H54 (cell line): Measurements from ENCODE around the gene ARHGAP19.

Experiments
- DNase-seq: peaks from one replicate; pipeline ENCODE4 v3.0.0; 2011; ENCODE audit warnings: low spot score, mixed read lengths; ENCODE audit not compliant: insufficient read length
- FAIRE-seq: peaks from 3 replicates; lab custom pipeline; 2011; peaks lifted over from hg19 to GRCh38; lab: Jason Lieb, UNC
- POLR2A ChIP-seq: IDR thresholded peaks from 2 replicates; pipeline ENCODE4 v1.6.1; 2011; ENCODE audit warnings: low read depth, mild to moderate bottlenecking, low read length

Gene ARHGAP19

GRCh38 chr10:97329766-97330165, 37.3 kb upstream of the ARHGAP19 start:
- no peak for TF ChIP-seq POLR2A
- FAIRE-seq (no peak), DNase-seq (no peak)

DNA sequence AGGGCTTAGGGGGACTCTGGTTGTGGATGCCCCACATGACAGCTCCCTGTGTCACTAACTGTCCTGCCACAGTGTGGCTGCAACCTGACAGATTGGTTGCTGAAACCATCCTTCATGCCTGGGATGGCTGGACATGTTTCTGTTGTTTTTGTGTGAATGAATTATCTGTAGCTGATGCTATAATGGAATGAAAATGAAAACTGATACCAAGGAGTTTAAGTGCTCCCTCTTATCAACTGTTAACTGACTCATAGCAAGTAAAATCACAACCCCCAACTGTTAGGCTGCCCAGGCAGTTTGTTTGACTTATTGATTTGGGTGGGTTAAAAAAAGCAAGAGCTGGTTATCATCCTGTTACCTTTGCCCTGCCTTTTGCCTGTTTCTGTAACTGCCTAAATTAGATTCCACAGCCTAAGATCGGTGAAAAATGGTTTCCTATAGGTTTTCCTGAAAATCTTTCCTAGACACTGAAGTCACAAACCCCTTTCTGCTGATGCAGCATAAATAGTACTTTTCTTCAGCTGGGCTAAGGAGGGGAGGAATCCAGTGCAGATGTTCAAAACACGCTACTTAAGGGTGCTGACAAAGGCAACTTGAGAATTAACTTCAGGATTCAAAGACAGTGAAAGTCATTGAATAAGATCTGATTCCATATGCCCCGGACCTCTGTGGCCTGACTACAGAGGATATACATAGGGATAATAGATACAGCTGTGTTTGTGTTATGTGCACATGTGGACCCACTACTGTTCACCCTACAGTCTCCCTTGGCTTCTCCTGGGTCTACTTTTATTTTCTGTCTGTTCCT, 36.4 kb upstream of the ARHGAP19 start:
- no peak for FAIRE-seq
- no peak for TF ChIP-seq POLR2A
- no peak for DNase-seq

DNA sequence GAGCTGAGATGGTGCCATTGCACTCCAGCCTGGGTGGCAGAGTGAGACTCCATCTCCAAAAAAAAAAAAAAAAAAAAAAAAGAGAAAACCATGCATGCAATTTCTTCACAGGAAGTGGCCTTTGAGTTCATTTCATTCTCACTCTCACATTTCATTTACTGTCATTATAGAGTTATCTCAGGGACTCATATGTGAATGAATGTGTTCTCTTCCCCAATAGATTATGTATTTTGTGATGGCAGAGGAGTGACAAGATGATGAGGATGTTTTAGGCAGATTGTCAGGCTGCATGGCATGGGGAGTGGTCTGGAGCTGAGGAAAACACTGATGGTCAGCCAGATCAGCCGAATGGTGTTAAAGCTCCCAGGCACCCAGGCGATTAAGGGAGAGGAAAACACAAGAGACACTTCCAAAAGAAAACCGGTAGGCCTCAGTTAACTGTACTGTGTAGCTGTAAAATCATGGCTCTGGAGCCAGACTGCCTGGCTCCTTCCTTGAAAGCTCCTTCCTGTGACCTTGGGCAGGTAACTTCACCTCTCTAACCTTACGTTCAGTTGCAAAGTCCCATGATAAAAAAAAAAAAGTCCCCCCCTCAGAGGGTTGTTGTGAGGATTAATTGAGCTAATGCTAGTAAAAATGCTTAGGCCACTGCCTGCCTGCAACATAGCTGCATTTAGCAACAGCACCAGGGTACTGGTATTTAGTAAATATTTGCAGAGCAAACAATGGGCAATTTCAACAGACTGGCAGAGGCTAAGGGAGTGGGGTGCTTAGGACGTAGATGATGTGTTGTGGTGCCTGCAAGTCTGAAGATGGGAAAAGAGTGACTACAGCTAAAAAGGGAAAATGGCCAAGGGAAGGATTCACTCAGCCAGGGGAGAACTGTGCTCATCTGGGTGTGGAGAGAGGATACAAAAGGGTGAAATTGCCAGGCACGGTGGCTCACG, 35.2 kb upstream of the ARHGAP19 start:
- no peak for FAIRE-seq
- TF ChIP-seq POLR2A: no peak
- DNase-seq: no peak

DNA sequence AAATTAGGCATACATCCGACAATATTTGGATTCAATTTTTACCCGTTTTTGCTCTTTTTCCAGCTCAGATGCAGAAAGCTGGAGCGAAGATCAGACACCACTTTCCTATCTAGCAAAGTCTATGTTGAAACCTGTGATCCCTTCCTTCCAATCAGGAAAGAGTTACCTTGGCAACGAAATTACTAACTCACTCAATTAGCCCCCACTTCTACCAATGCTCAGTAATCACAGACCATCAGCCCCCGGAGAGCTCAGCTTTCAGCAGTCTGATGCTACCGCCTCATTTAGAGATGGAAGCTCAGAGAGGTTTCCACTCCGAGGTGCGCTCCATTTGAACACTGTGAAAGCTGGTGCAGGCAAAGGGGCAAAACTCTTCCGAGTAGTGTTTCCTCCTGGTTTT, 33.3 kb upstream of the ARHGAP19 start:
- DNase-seq: no peak
- no peak for TF ChIP-seq POLR2A
- no peak for FAIRE-seq

- FAIRE-seq: no peak
- no peak for TF ChIP-seq POLR2A
- DNase-seq: no peak
These were observed 31.1 kb upstream of the ARHGAP19 start for GRCh38 chr10:97323501-97323900.

DNA sequence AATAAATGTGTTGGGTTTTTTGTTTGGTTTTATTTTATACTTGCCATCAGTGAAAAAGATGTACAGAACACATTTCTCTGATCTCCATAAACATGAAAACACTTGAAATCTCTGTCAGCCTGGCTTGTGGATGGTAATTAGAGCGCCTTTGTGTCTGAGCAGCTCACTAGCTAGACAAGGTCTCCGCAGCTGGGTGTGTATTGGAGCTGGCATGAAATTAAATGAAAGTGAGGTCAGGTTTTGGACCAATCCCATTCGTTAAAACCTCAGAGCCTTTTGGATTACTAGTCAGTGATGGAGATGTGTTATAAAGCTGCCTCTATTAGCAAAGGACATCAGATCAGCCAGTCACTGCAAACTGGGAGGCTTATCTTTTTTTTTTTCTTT, 29.4 kb upstream of the ARHGAP19 start:
- TF ChIP-seq POLR2A: no peak
- no peak for DNase-seq
- no peak for FAIRE-seq

DNA sequence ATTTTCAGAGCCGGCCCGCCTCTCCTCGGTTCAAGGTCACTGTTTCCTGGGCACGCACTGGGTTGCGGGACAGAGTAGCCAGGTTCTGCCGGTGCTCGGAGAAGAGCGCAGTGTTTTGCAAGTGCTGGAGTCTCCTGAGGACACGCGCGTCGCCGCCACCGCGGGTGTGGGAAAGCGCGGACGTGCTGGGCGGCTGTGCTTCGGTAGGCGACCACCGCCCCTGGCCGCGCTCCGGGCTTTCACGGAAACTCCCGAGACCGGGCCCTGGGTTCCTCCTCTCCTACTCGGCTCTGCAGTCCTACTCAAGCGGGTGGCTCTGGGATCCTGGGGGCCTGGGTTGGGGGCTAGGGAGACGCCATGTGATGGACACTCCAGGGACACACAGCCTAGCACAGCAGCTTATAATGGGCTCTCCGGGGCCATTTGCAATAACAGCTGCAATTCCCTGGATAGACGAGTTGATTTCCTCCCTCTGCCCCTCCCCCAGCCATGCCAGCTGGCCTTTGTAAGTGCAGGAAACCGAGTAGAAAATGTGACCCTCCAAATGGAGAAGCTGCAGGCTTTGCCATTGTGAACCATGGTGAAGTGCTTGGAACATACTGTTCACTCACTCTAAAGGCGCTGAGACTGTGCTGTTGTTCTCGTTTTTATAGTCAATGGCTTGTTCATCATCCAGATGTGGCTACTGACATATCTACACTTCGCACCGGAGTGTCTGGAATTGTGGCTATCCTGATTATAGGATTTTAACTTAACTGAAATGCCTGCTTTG, 28.8 kb upstream of the ARHGAP19 start:
- no peak for TF ChIP-seq POLR2A
- DNase-seq: no peak
- FAIRE-seq: no peak

DNA sequence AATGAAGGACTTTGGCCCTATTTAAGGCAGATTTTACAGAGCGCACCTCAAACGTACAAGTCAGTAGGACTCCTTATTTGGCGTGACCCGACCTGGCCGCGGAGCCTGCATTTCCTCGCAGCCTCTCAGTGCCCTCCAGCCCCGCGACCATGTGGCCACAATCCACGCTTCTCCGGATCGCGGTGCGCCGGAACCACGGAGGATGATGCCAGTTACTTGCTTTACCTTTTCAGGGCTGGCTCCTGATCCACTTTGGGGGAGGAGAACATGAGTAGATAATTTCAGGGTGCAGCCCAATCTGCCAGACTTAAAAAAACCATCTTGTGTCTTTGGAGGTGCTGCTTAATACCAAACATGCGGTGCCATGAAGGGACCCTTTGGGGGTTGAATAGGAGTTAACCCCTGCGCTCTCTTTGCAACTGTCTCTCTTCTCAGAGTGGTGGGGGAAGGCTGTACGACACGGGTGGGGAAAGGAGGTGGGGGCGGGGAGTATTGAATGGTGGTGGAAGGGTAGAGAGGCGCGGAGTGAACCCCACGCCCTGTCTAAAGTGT, 28.1 kb upstream of the ARHGAP19 start:
- no peak for DNase-seq
- no peak for TF ChIP-seq POLR2A
- no peak for FAIRE-seq

DNA sequence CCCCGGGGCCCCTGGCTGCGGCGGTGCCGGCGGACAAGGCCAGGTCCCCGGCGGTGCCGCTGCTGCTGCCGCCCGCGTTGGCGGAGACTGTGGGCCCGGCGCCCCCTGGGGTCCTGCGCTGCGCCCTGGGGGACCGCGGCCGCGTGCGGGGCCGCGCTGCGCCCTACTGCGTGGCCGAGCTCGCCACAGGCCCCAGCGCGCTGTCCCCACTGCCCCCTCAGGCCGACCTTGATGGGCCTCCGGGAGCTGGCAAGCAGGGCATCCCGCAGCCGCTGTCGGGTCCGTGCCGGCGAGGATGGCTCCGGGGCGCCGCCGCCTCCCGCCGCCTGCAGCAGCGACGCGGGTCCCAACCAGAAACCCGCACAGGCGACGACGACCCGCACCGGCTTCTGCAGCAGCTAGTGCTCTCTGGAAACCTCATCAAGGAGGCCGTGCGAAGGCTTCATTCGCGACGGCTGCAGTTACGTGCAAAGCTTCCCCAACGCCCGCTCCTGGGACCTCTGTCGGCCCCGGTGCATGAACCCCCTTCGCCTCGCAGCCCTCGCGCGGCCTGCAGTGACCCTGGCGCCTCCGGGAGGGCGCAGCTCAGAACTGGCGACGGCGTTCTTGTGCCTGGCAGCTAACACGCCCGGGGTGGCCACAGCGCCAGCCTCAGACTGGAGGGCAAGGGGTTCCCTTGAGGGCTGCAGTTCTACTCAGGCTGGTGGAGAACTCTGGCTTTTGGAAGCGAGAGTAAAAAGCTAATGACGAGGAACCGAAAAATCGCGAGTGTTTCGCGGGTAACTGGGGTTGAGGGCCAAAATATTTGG, 27.4 kb upstream of the ARHGAP19 start:
- no peak for DNase-seq
- no peak for FAIRE-seq

DNA sequence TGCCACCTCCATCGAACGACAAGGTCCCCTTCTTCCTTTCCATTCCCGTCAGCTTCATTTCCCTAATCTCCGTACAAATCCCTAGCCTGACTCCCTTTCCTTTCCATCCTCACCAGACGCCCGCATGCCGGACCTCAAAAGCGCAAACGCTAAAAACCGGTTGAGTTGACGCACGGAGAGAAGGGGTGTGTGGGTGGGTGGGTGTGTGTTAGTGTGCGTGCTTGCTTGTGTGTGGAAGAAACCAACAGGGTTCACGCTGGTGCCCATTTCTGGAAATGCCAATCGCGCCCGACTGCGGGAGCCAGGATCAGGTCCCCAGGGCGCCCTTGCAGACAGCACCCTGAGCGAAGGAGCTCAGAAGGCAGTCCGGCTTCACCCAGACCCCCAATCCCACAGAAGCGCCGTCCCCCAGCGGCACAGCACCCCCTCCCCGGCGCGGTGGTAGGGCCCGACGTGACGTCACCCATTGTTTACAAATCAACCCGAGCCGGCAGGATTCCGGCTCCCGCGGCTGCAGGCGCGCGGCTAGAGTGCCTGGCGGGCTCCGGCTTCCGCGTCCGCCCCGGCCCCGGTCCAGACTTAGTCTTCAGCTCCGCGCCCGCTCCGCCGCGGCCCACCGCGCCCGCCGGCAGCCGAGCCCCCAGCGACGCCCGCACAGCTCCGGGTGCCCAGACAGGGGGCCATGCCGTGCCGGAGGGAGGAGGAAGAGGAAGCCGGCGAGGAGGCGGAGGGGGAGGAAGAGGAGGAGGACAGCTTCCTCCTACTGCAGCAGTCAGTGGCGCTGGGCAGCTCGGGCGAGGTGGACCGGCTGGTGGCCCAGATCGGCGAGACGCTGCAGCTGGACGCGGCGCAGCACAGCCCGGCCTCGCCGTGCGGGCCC, 26.6 kb upstream of the ARHGAP19 start, which contains the start of gene FRAT1:
FRAT1 (plus strand) TSS at position 500 of the 880 bp plus-strand sequence; CDS start at position 683, 183 bp downstream.
- FAIRE-seq (no peak), DNase-seq (peak; percentile 88)
- TF ChIP-seq POLR2A: peak; percentile 63

More for the DNA sequence above, 27.4 kb upstream of the ARHGAP19 start:
- TF ChIP-seq POLR2A: no peak

GRCh38 chr10:97314671-97315070, 22.2 kb upstream of the ARHGAP19 start:
- FAIRE-seq (no peak), DNase-seq (no peak)
- TF ChIP-seq POLR2A: no peak
